GM10266 (cell line): ENCODE data around the gene CAP2.

Experiments
- DNase-seq: peaks from one replicate; pipeline ENCODE4 v3.0.0; 2012; ENCODE audit errors: extremely low spot score
- TF ChIP-seq, protein P1 (sequence below): IDR thresholded peaks from 2 replicates; pipeline ENCODE4 v1.5.1; 2012; ENCODE audit warnings: mild to moderate bottlenecking, low read depth; ENCODE audit not compliant: control insufficient read depth, insufficient read depth; ENCODE audit errors: missing control alignments

CAP2 gene

GRCh38 chr6:17501982-17502704, 108.7 kb downstream of the CAP2 start:
- DNase-seq: no peak
- TF ChIP-seq, protein P1, sequence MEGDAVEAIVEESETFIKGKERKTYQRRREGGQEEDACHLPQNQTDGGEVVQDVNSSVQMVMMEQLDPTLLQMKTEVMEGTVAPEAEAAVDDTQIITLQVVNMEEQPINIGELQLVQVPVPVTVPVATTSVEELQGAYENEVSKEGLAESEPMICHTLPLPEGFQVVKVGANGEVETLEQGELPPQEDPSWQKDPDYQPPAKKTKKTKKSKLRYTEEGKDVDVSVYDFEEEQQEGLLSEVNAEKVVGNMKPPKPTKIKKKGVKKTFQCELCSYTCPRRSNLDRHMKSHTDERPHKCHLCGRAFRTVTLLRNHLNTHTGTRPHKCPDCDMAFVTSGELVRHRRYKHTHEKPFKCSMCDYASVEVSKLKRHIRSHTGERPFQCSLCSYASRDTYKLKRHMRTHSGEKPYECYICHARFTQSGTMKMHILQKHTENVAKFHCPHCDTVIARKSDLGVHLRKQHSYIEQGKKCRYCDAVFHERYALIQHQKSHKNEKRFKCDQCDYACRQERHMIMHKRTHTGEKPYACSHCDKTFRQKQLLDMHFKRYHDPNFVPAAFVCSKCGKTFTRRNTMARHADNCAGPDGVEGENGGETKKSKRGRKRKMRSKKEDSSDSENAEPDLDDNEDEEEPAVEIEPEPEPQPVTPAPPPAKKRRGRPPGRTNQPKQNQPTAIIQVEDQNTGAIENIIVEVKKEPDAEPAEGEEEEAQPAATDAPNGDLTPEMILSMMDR: no peak

GRCh38 chr6:17503051-17503450, 109.7 kb downstream of the CAP2 start:
- TF ChIP-seq, protein P1: no peak
- no peak for DNase-seq

DNA sequence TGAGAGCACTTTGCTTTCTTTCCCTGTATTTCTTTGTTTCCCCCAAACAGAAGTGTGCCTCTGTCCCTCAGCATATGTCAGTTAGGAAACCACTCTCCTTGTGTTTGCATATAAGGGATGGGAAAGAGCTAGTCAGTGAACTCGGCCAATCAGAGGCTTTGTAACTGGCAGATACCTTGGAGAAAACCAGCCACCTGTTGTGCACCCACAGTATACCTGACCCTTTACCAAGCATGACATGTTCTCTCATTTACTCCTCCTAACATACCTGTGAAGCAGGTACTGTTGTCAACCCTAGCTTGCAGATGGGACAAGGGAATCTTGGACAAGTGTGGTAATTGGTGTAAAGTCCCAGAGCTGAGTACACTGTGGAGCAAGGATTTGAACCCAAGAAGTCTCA, 110.6 kb downstream of the CAP2 start:
- TF ChIP-seq, protein P1: no peak

GRCh38 chr6:17505062-17505476, 111.7 kb downstream of the CAP2 start:
- TF ChIP-seq, protein P1: peak; percentile 4
- no peak for DNase-seq

More for the DNA sequence above, 110.6 kb downstream of the CAP2 start:
- DNase-seq: no peak

DNA sequence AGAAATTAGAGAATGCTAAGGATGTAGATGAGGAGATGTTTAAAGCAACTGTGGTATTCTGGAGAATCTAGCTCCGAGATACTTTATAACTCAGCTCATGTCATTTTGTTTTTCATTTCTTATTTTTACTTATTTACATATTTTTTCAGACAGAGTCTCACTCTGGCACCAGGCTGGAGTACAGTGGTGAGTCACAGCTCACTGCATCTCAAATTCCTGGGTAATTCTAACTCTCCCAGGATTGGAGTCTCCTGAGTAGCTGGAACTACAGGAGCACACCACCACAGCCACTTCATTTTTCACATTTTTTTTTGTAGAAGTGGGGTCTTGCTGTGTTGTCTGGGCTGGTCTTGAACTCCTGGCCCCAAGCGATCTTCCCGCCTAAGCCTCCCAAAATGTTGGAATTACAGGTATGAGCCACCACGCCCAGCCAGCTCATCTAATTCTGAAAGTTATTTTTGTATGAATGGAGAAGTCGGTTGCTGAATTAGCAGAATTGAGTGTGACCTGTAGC, 112.4 kb downstream of the CAP2 start:
- TF ChIP-seq, protein P1: no peak
- no peak for DNase-seq

DNA sequence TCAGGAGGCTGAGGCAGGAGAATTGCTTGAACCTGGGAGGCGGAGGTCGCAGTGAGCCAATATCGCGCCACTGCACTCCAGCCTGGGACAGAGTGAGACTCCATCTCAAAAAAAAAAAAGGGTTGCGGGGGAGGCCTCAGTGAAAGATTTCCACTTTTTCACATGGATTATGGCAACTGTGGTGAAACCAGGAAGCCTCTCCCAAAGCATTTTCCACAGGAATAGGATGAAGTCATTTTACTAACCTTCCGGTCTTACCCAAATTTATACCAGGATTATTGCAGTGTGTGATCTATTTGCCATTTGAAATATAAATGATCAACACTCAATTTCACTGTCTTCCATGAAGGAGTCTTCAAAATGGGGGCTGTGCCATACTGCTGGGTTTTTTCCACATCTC, 113.1 kb downstream of the CAP2 start:
- TF ChIP-seq, protein P1: no peak
- no peak for DNase-seq

GRCh38 chr6:17506962-17507361, 113.6 kb downstream of the CAP2 start:
- TF ChIP-seq, protein P1: no peak
- DNase-seq: no peak
